ENCODE data around the gene CRISPLD2. TPM values are rescaled to one million over a fixed set of nuclear protein-coding genes. Genes with fewer than 3 reads are reported as not detected.
A peak's percentile ranks its signal among the peaks of the same experiment; 100 is the strongest.

CRISPLD2 gene
- total and polyA plus RNA-seq, 7 experiments from 2014 or later, result 0.38 to 14.4 (median 0.82) TPM

DNA sequence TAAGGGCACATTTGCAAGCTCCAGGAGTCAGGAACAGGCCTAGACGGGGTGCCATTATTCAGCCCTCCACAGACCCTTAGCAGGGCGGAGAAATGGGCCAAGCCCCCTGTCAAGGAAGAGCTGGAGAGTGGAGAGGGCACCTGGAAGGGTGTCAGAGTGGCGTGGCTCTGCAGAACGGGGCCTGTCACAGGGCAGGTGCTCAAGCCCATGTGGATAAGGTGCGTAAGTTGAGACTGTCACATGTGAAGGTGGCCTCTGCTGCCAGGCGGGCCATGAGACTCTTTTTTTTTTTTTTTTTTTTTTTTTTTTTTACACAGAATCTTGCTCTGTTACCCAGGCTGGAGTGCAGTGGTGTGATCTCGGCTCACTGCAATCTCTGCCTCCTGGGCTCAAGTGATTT lies 12.0 kb upstream of the CRISPLD2 start:
- Histone ChIP-seq H3K9me3 (ENCODE audit: control insufficient read depth in 2 of 3, low read length in 3 of 3) (no peaks in the 10 kb centered on the region), H3K27me3 (ENCODE audit: control insufficient read depth in 2 of 2, insufficient read depth in 2 of 2, low read length in 2 of 2) (no peaks in the 10 kb centered on the region), H3K4me1 (ENCODE audit: control insufficient read depth in 2 of 2, insufficient read depth in 2 of 2, low read length in 2 of 2) (peaks cover 0 to 10% of the 10 kb centered on the region in 2 donors), H3K27ac (ENCODE audit: low read depth, low read length) (no peak overlapping the region), H3K36me3 (ENCODE audit: control insufficient read depth in 2 of 3, insufficient read depth in 3 of 3, low read length in 3 of 3) (no peaks in the 10 kb centered on the region), H3K4me3 (ENCODE audit: low read length) (no peak overlapping the region)
- peak overlapping the region in 1 of 10 donors; percentile 61 for H3K4me3 Mint-ChIP-seq
- peaks cover 0 to 7% (median 0%) of the 10 kb centered on the region in 5 donors for H3K27me3 Mint-ChIP-seq
- intact Hi-C loops (cut with micrococcal nuclease), result no loop called here
- peaks cover 0 to 3% (median 0%) of the 10 kb centered on the region in 11 donors for H3K9me3 Mint-ChIP-seq
- DNase-seq (no peak), ATAC-seq (no peak)
- no peaks in the 10 kb centered on the region for H3K36me3 Mint-ChIP-seq
- H3K27ac Mint-ChIP-seq, result no peak overlapping the region
- CTCF ChIA-PET, result no interaction called here
- peaks cover 4 to 29% (median 11%) of the 10 kb centered on the region in 7 donors for H3K4me1 Mint-ChIP-seq
- POLR2A ChIA-PET, result no interaction called here

DNA sequence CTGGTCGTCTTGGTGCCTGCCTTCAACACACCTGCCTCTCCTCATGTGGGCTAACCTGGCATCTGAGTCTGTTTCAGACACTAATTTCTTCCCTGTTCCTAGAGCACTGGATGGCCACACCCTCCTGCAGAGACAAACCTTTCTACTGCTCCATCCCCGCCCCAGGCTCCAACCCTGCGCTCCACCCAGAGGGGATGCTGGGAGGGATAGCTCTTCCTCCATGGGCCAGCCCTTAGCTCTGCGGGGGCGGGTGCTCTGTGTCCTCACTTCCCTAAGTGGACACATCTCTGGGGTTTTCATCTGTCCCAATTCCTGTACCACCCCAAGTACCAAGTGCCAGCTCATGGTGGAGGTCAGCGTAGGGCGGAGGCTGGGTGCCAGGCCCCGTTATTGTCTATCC lies 11.0 kb upstream of the CRISPLD2 start:
- H3K9me3 ChIP-seq (ENCODE audit: control insufficient read depth in 2 of 3, low read length in 3 of 3), result no peaks in the 10 kb centered on the region
- H3K36me3 Mint-ChIP-seq, result no peaks in the 10 kb centered on the region
- ChIA-PET CTCF (interaction anchor here (0.5 to 1.1 kb wide), 3 partner anchors 20 to 146 kb away, joined by 3 to 4 read pairs (median 4); no protein-coding TSS in a partner anchor), POLR2A (no interaction called here)
- no peak overlapping the region for H3K27ac ChIP-seq (ENCODE audit: low read depth, low read length)
- intact Hi-C loops (cut with micrococcal nuclease), result no loop called here
- H3K4me1 Mint-ChIP-seq, result peaks cover 4 to 32% (median 11%) of the 10 kb centered on the region in 7 donors
- no peak overlapping the region for H3K4me3 ChIP-seq (ENCODE audit: low read length)
- DNase-seq (no peak), ATAC-seq (no peak)
- peaks cover 0 to 7% (median 0%) of the 10 kb centered on the region in 5 donors for H3K27me3 Mint-ChIP-seq
- no peak overlapping the region for H3K4me3 Mint-ChIP-seq
- no peaks in the 10 kb centered on the region for H3K27me3 ChIP-seq (ENCODE audit: control insufficient read depth in 2 of 2, insufficient read depth in 2 of 2, low read length in 2 of 2)
- H3K36me3 ChIP-seq (ENCODE audit: control insufficient read depth in 2 of 3, insufficient read depth in 3 of 3, low read length in 3 of 3), result no peaks in the 10 kb centered on the region
- H3K27ac Mint-ChIP-seq, result no peak overlapping the region
- peaks cover 0 to 3% (median 0%) of the 10 kb centered on the region in 11 donors for H3K9me3 Mint-ChIP-seq
- peaks cover 0 to 10% of the 10 kb centered on the region in 2 donors for H3K4me1 ChIP-seq (ENCODE audit: control insufficient read depth in 2 of 2, insufficient read depth in 2 of 2, low read length in 2 of 2)

DNA sequence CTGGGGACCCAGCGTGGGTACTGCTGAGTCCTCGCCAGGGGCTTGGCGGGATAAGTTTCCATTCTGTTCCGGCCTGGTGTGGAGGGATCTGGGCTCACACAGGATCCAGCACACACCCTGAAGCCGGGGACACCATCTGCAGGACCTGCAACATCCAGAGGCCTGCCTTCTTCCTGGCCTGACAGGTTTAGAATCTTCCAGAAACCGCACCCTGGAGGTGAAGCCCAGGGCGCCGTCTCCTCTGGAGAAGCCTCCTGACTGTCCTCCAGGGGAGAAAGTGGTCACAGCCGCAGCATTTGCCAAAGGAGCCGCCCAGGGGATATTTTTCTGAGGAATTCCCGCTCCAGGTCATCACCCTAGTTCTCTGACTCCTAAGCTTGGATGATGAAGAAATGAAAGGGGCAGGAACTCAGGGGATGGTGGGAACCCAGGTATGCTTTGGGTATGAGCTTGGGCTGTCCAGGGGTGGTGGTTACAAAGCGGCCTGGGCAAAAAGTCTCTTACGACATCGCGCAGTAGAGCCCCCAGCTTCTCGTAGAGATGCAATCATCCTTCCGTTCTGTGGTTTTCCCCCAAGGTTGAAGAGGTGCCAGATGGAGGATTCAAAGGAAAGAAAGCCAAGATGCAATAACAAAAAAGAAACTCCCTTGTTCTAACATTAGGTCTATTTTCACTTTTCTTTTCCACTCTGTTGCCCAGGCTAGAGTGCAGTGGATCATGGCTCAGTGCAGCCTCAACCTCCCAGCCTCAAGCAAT lies 9.1 kb upstream of the CRISPLD2 start:
- ChIA-PET POLR2A (interaction anchor here (1.8 kb wide), 1 partner anchor 9 kb away, joined by 4 read pairs; the partner anchor contains the start of gene CRISPLD2), CTCF (no interaction called here)
- peak; percentile 23 for ATAC-seq
- Histone ChIP-seq H3K27me3 (ENCODE audit: control insufficient read depth in 2 of 2, insufficient read depth in 2 of 2, low read length in 2 of 2) (no peaks in the 10 kb centered on the region), H3K9me3 (ENCODE audit: control insufficient read depth in 2 of 3, low read length in 3 of 3) (no peaks in the 10 kb centered on the region), H3K36me3 (ENCODE audit: control insufficient read depth in 2 of 3, insufficient read depth in 3 of 3, low read length in 3 of 3) (no peaks in the 10 kb centered on the region), H3K4me1 (ENCODE audit: control insufficient read depth in 2 of 2, insufficient read depth in 2 of 2, low read length in 2 of 2) (peaks cover 0 to 10% of the 10 kb centered on the region in 2 donors), H3K4me3 (ENCODE audit: low read length) (no peak overlapping the region), H3K27ac (ENCODE audit: low read depth, low read length) (no peak overlapping the region)
- H3K4me3 Mint-ChIP-seq, result peak overlapping the region in 9 of 10 donors; percentile 21 to 64 (median 59)
- peak overlapping the region in 5 of 9 donors; percentile 35 to 82 (median 70) for H3K27ac Mint-ChIP-seq
- DNase-seq, result peak in 6 of 9 donors; percentile 17 to 50 (median 37)
- H3K9me3 Mint-ChIP-seq, result peaks cover 0 to 6% (median 0%) of the 10 kb centered on the region in 11 donors
- H3K4me1 Mint-ChIP-seq, result peaks cover 0 to 27% (median 11%) of the 10 kb centered on the region in 7 donors
- H3K27me3 Mint-ChIP-seq, result peaks cover 0 to 11% (median 0%) of the 10 kb centered on the region in 5 donors
- no peaks in the 10 kb centered on the region for H3K36me3 Mint-ChIP-seq
- intact Hi-C loops (cut with micrococcal nuclease), result loop anchor here in 1 of 2 donors (1.0 kb wide), 1 partner anchor 9 kb away; the partner anchor contains the start of gene CRISPLD2

DNA sequence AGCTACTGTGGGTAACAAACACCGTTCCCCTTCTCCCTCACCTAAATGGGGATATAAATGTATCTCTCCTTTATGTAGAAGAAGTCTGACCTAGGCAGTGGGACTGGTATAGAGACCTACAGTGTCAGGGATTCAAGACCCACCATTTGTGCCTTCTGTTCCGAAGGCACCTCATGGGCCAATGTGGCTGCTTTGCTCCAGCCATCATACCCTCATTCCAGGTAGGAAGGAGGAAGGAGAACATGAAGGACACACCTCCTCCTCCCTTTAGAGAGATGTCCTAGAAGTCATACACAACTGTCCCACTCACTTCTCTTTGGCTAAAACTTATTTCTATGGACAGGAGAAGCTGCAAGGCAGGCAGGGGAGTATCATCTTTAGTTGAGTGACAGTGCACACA lies 8.3 kb upstream of the CRISPLD2 start:
- ATAC-seq, result no peak
- H3K9me3 ChIP-seq (ENCODE audit: control insufficient read depth in 2 of 3, low read length in 3 of 3), result no peaks in the 10 kb centered on the region
- DNase-seq, result no peak
- no peaks in the 10 kb centered on the region for H3K36me3 ChIP-seq (ENCODE audit: control insufficient read depth in 2 of 3, insufficient read depth in 3 of 3, low read length in 3 of 3)
- peak overlapping the region in 3 of 10 donors; percentile 16 to 64 (median 59) for H3K4me3 Mint-ChIP-seq
- CTCF ChIA-PET, result interaction anchor here (0.7 kb wide), 1 partner anchor 9 kb away, joined by 3 read pairs; no protein-coding TSS in a partner anchor
- H3K4me3 ChIP-seq (ENCODE audit: low read length), result no peak overlapping the region
- no peak overlapping the region for H3K27ac ChIP-seq (ENCODE audit: low read depth, low read length)
- POLR2A ChIA-PET, result interaction anchor here (1.8 kb wide), 1 partner anchor 9 kb away, joined by 4 read pairs; the partner anchor contains the start of gene CRISPLD2
- no peaks in the 10 kb centered on the region for H3K27me3 ChIP-seq (ENCODE audit: control insufficient read depth in 2 of 2, insufficient read depth in 2 of 2, low read length in 2 of 2)
- H3K4me1 Mint-ChIP-seq, result peaks cover 0 to 27% (median 12%) of the 10 kb centered on the region in 7 donors
- H3K27ac Mint-ChIP-seq, result peak overlapping the region in 3 of 9 donors; percentile 20 to 65 (median 35)
- H3K4me1 ChIP-seq (ENCODE audit: control insufficient read depth in 2 of 2, insufficient read depth in 2 of 2, low read length in 2 of 2), result peaks cover 0 to 10% of the 10 kb centered on the region in 2 donors
- peaks cover 0 to 12% (median 0%) of the 10 kb centered on the region in 5 donors for H3K27me3 Mint-ChIP-seq
- H3K36me3 Mint-ChIP-seq, result no peaks in the 10 kb centered on the region
- intact Hi-C loops (cut with micrococcal nuclease), result loop anchor here in 1 of 2 donors (1.0 kb wide), 1 partner anchor 8 kb away; the partner anchor contains the start of gene CRISPLD2
- H3K9me3 Mint-ChIP-seq, result peaks cover 0 to 6% (median 0%) of the 10 kb centered on the region in 11 donors

DNA sequence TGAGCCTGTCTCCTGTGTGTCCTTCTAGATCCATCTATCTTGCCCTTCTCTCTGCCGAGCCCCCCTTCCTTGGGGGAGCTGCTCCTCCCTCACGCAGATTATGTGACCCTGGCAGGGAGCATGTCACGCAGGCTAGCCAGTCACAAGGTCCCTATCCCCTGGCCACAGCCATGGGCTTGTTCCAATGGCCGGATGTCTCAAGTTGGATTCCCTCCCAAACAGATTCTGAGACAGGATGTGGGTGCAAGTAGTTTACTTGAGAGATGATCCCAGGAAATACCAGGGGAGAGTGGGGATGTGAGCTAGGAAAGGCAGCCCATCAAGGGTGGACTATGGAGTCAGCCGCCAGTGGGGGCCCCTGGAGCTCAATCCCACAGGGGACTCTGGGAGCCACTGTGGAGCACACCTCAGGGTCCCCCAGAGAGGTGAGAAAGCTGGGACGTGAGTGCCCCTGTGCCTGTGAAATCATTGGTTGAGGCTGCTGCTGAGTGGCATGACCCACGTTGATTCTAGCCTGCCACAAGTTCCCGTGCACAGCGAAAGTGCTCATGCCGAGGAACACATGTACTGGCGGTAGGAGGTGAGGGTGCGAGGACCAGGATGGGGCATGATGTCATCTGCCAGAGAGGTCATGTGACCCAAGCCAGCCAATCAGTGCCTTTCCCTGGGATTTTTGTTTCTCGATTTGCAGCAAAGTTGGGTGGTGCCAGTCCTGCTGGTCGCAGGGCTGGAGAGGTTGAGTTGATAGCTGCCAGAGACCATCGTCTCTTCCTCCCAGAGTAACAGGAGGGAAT lies 6.4 kb upstream of the CRISPLD2 start:
- ChIA-PET POLR2A (interaction anchor here (1.5 kb wide), 1 partner anchor 13 kb away, joined by 4 read pairs; no protein-coding TSS in a partner anchor), CTCF (no interaction called here)
- Histone ChIP-seq H3K9me3 (ENCODE audit: control insufficient read depth in 2 of 3, low read length in 3 of 3) (no peaks in the 10 kb centered on the region), H3K27me3 (ENCODE audit: control insufficient read depth in 2 of 2, insufficient read depth in 2 of 2, low read length in 2 of 2) (no peaks in the 10 kb centered on the region), H3K27ac (ENCODE audit: low read depth, low read length) (no peak overlapping the region), H3K4me1 (ENCODE audit: control insufficient read depth in 2 of 2, insufficient read depth in 2 of 2, low read length in 2 of 2) (peaks cover 0 to 10% of the 10 kb centered on the region in 2 donors), H3K36me3 (ENCODE audit: control insufficient read depth in 2 of 3, insufficient read depth in 3 of 3, low read length in 3 of 3) (no peaks in the 10 kb centered on the region), H3K4me3 (ENCODE audit: low read length) (no peak overlapping the region)
- Mint-ChIP-seq H3K4me1 (peaks cover 0 to 22% (median 12%) of the 10 kb centered on the region in 7 donors), H3K9me3 (peaks cover 0 to 6% (median 0%) of the 10 kb centered on the region in 11 donors), H3K27ac (peak overlapping the region in 7 of 9 donors; percentile 13 to 77 (median 40)), H3K27me3 (peaks cover 0 to 14% (median 0%) of the 10 kb centered on the region in 5 donors), H3K4me3 (peak overlapping the region in 2 of 10 donors; percentile 24 to 35), H3K36me3 (no peaks in the 10 kb centered on the region)
- DNase-seq, result no peak
- intact Hi-C loops (cut with micrococcal nuclease), result no loop called here
- ATAC-seq, result no peak

DNA sequence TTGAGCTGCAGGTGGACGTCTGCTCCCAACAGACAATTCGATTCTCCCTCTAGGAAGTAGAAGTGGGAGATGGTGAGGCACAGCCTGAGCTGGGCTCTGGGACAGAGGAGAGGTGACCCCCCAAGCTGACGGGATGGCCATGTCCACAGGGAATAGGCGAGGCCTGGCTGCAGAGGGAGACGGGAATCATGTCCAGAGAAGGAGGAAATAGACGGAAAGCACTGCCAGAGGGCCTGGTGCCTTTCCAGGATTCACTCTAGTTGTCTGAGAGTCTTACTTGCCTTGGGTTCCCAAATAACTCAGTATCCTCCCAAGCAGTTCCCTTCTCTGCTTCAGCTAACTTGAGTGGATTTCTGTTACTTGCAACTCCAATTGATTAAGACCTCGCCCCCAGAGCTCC lies 4.3 kb upstream of the CRISPLD2 start:
- Mint-ChIP-seq H3K36me3 (no peaks in the 10 kb centered on the region), H3K9me3 (peaks cover 0 to 6% (median 0%) of the 10 kb centered on the region in 11 donors), H3K4me3 (no peak overlapping the region), H3K27ac (no peak overlapping the region), H3K27me3 (peaks cover 0 to 35% (median 3%) of the 10 kb centered on the region in 5 donors), H3K4me1 (peaks cover 7 to 24% (median 16%) of the 10 kb centered on the region in 7 donors)
- POLR2A ChIA-PET, result no interaction called here
- ATAC-seq, result no peak
- CTCF ChIA-PET, result no interaction called here
- intact Hi-C loops (cut with micrococcal nuclease), result loop anchor here in 1 of 2 donors (5.0 kb wide), 1 partner anchor 308 kb away; no protein-coding TSS in a partner anchor
- Histone ChIP-seq H3K27me3 (ENCODE audit: control insufficient read depth in 2 of 2, insufficient read depth in 2 of 2, low read length in 2 of 2) (no peaks in the 10 kb centered on the region), H3K4me1 (ENCODE audit: control insufficient read depth in 2 of 2, insufficient read depth in 2 of 2, low read length in 2 of 2) (peaks cover 6 to 18% of the 10 kb centered on the region in 2 donors), H3K36me3 (ENCODE audit: control insufficient read depth in 2 of 3, insufficient read depth in 3 of 3, low read length in 3 of 3) (no peaks in the 10 kb centered on the region), H3K4me3 (ENCODE audit: low read length) (no peak overlapping the region), H3K9me3 (ENCODE audit: control insufficient read depth in 2 of 3, low read length in 3 of 3) (no peaks in the 10 kb centered on the region), H3K27ac (ENCODE audit: low read depth, low read length) (no peak overlapping the region)
- DNase-seq, result no peak

Measured in naive thymus-derived CD4-positive, alpha-beta T cell (primary cell).